Colon (tissue), 2 donors: Measurements from ENCODE around the gene ERCC6L.

Experiments
- FAIRE-seq: peaks from 2 replicates; lab custom pipeline; 2012; peaks lifted over from hg19 to GRCh38; lab: Jason Lieb, UNC
- donor health status: control.
- donor health status: control.

Gene ERCC6L

GRCh38 chrX:72238721-72239475, at the start of gene ERCC6L:
TSS of gene ERCC6L (minus strand) at chrX:72239027. CDS start at chrX:72238911, 116 bp downstream.
- FAIRE-seq = no peak

- FAIRE-seq = no peak
Observed at GRCh38 chrX:72282302-72282701, 43.5 kb upstream of the ERCC6L start.

- FAIRE-seq = no peak
Observed at GRCh38 chrX:72280321-72280845, 41.6 kb upstream of the ERCC6L start.

GRCh38 chrX:72276478-72276953, 37.7 kb upstream of the ERCC6L start:
- peak; percentile 24 for FAIRE-seq

- FAIRE-seq = no peak
Observed at GRCh38 chrX:72274526-72274925, 35.7 kb upstream of the ERCC6L start.

- FAIRE-seq = no peak
Observed at GRCh38 chrX:72273718-72274117, 34.9 kb upstream of the ERCC6L start.

- no peak for FAIRE-seq
Observed at GRCh38 chrX:72272868-72273267, 34.0 kb upstream of the ERCC6L start.

GRCh38 chrX:72271812-72272211, 33.0 kb upstream of the ERCC6L start:
- FAIRE-seq = no peak

GRCh38 chrX:72271091-72271788, 32.4 kb upstream of the ERCC6L start:
- FAIRE-seq = no peak

- FAIRE-seq = no peak
Observed at GRCh38 chrX:72270316-72270866, 31.6 kb upstream of the ERCC6L start.

- no peak for FAIRE-seq
Observed at GRCh38 chrX:72269671-72270251, 30.9 kb upstream of the ERCC6L start.

GRCh38 chrX:72268597-72269365, 30.0 kb upstream of the ERCC6L start:
- peak; percentile 28 for FAIRE-seq

GRCh38 chrX:72265263-72265662, 26.4 kb upstream of the ERCC6L start:
- FAIRE-seq = peak; percentile 61

GRCh38 chrX:72262077-72262476, 23.2 kb upstream of the ERCC6L start:
- FAIRE-seq = no peak

- FAIRE-seq = no peak
Observed at GRCh38 chrX:72260448-72260847, 21.6 kb upstream of the ERCC6L start.

GRCh38 chrX:72258174-72258573, 19.3 kb upstream of the ERCC6L start:
- FAIRE-seq = no peak

- no peak for FAIRE-seq
Observed at GRCh38 chrX:72255864-72256263, 17.0 kb upstream of the ERCC6L start.

- FAIRE-seq = no peak
Observed at GRCh38 chrX:72255445-72255844, 16.6 kb upstream of the ERCC6L start.

GRCh38 chrX:72254816-72255215, 16.0 kb upstream of the ERCC6L start:
- no peak for FAIRE-seq

GRCh38 chrX:72253686-72254085, 14.9 kb upstream of the ERCC6L start:
- no peak for FAIRE-seq

GRCh38 chrX:72247206-72247942, 8.5 kb upstream of the ERCC6L start:
- FAIRE-seq = peak; percentile 43
